ENCODE measurements around the gene TANC2.

Gene TANC2

DNA sequence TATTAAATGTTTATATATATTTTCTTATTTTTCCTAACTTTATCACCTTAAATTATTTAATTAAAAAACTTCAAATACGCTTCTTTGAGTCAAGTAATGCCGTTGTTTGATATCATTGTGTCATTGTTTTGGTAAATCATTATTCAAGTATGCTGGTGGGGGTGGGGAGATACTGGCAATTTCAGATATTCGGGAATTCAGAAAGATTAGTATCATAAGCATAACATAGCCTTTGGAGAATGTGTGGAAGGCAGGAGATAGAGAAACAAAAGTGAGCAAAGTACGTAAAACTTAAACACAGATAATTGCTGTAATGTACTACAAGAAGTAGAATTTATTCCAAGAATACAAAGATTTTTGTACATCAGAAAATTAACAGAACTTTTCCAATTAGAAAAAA is 49.8 kb downstream of the TANC2 start:
- no peak for DNase-seq

Measured in hematopoietic multipotent progenitor cell treated with erythropoietin and hydrocortisone succinate and interleukin-3 and kit ligand, for 8 days (in vitro differentiated cells).